Astrocyte (in vitro differentiated cells and primary cell): Measurements from ENCODE around the gene SLC6A20. TPM values are rescaled to one million over a fixed set of nuclear protein-coding genes. Genes with fewer than 3 reads are reported as not detected.

ENCODE experiments used
- DNase-seq: peaks from one replicate; pipeline ENCODE4 v3.0.0-alpha.2; 2010; ENCODE audit warnings: low read depth
- FAIRE-seq: peaks from 2 replicates; lab custom pipeline; 2011; peaks lifted over from hg19 to GRCh38; lab: Jason Lieb, UNC
- H2AFZ ChIP-seq: 2 replicates; pipeline ENCODE4 v1.6.0; 2012; ENCODE audit warnings: low read depth, low read length, inconsistent platforms
- H3K27ac ChIP-seq: 2 replicates; pipeline ENCODE4 v1.5.1; 2011; ENCODE audit warnings: low read depth, low read length, inconsistent platforms
- H3K27me3 ChIP-seq: 2 replicates; pipeline ENCODE4 v1.6.0; 2011; ENCODE audit warnings: low read length, inconsistent platforms; ENCODE audit not compliant: insufficient read depth
- H3K36me3 ChIP-seq: 2 replicates; pipeline ENCODE4 v1.5.1; 2011; ENCODE audit warnings: low read length, inconsistent platforms; ENCODE audit not compliant: insufficient read depth
- H3K4me1 ChIP-seq: 2 replicates; pipeline ENCODE4 v1.5.1; 2011; ENCODE audit warnings: low read length, inconsistent platforms; ENCODE audit not compliant: insufficient read depth
- H3K4me2 ChIP-seq: 2 replicates; pipeline ENCODE4 v1.6.0; 2012; ENCODE audit warnings: low read length, inconsistent platforms
- H3K4me3 ChIP-seq: 2 replicates; pipeline ENCODE4 v1.5.1; 2011; ENCODE audit warnings: low read depth, mild to moderate bottlenecking, low read length, inconsistent platforms; ENCODE audit not compliant: insufficient read depth
- H3K79me2 ChIP-seq: 2 replicates; pipeline ENCODE4 v1.6.0; 2012; ENCODE audit warnings: mild to moderate bottlenecking, low read length, inconsistent platforms; ENCODE audit not compliant: insufficient read depth
- H3K9ac ChIP-seq: 2 replicates; pipeline ENCODE4 v1.6.0; 2012; ENCODE audit warnings: mild to moderate bottlenecking, low read length, inconsistent platforms
- H3K9me3 ChIP-seq: 2 replicates; pipeline ENCODE4 v1.5.1; 2012; ENCODE audit warnings: low read depth, mild to moderate bottlenecking, low read length, inconsistent platforms; ENCODE audit not compliant: insufficient read depth
- H4K20me1 ChIP-seq: 2 replicates; pipeline ENCODE4 v1.6.0; 2012; ENCODE audit warnings: low read length, inconsistent platforms; ENCODE audit not compliant: insufficient read depth
- H3K27ac Mint-ChIP-seq: one replicate; pipeline ENCODE4 v1.8.0; 2021; ENCODE audit warnings: mild to moderate bottlenecking, mixed read lengths; ENCODE audit not compliant: unreplicated experiment
- H3K27me3 Mint-ChIP-seq: one replicate; pipeline ENCODE4 v1.8.0; 2021; ENCODE audit warnings: low read depth, mixed read lengths; ENCODE audit not compliant: unreplicated experiment
- H3K36me3 Mint-ChIP-seq: one replicate; pipeline ENCODE4 v1.8.0; 2021; ENCODE audit warnings: low read depth, mixed read lengths; ENCODE audit not compliant: unreplicated experiment
- H3K4me1 Mint-ChIP-seq: one replicate; pipeline ENCODE4 v1.8.0; 2021; ENCODE audit warnings: low read depth, mixed read lengths; ENCODE audit not compliant: unreplicated experiment
- H3K4me3 Mint-ChIP-seq: one replicate; pipeline ENCODE4 v1.8.0; 2021; ENCODE audit warnings: mild to moderate bottlenecking, moderate library complexity, mixed read lengths; ENCODE audit not compliant: unreplicated experiment
- H3K9me3 Mint-ChIP-seq: one replicate; pipeline ENCODE4 v1.8.0; 2021; ENCODE audit warnings: mild to moderate bottlenecking, mixed read lengths; ENCODE audit not compliant: unreplicated experiment
- CTCF ChIP-seq: IDR thresholded peaks from 2 replicates; pipeline ENCODE4 v1.5.1; 2011; ENCODE audit warnings: low read depth, mild to moderate bottlenecking, inconsistent platforms, low read length, moderate library complexity; ENCODE audit not compliant: insufficient read depth
- EZH2 ChIP-seq: IDR thresholded peaks from 2 replicates; pipeline ENCODE4 v1.6.1; 2012; ENCODE audit warnings: mild to moderate bottlenecking, low read length, inconsistent platforms; ENCODE audit not compliant: insufficient read depth
- total RNA-seq: library from RNA; stranded (reverse); gene quantifications from 2 replicates; pipeline ENCODE4 v1.2.1, GENCODE V29; 2021

Gene SLC6A20
- total RNA-seq, 1 donor from 2014 or later, result not detected

- peaks cover 4% of the 10 kb centered on the region for H3K36me3 Mint-ChIP-seq
- H3K4me3 ChIP-seq, result no peak overlapping the region
- FAIRE-seq (no peak), DNase-seq (no peak)
- H3K79me2 ChIP-seq, result no peaks in the 10 kb centered on the region
- H3K4me1 ChIP-seq, result no peaks in the 10 kb centered on the region
- H3K36me3 ChIP-seq, result no peaks in the 10 kb centered on the region
- no peak overlapping the region for H3K4me3 Mint-ChIP-seq
- no peaks in the 10 kb centered on the region for H3K9me3 ChIP-seq
- no peaks in the 10 kb centered on the region for H4K20me1 ChIP-seq
- H2AFZ ChIP-seq, result no peak overlapping the region
- peaks cover 4% of the 10 kb centered on the region for H3K9me3 Mint-ChIP-seq
- H3K9ac ChIP-seq, result no peak overlapping the region
- H3K4me2 ChIP-seq, result no peak overlapping the region
- no peak overlapping the region for H3K27ac Mint-ChIP-seq
- TF ChIP-seq EZH2 (no peak), CTCF (no peak)
- H3K27me3 Mint-ChIP-seq, result peaks cover 9% of the 10 kb centered on the region
- no peaks in the 10 kb centered on the region for H3K27me3 ChIP-seq
- no peak overlapping the region for H3K27ac ChIP-seq
- H3K4me1 Mint-ChIP-seq, result peaks cover 6% of the 10 kb centered on the region
These were observed 11.6 kb upstream of the SLC6A20 start for GRCh38 chr3:45807681-45808540.

DNA sequence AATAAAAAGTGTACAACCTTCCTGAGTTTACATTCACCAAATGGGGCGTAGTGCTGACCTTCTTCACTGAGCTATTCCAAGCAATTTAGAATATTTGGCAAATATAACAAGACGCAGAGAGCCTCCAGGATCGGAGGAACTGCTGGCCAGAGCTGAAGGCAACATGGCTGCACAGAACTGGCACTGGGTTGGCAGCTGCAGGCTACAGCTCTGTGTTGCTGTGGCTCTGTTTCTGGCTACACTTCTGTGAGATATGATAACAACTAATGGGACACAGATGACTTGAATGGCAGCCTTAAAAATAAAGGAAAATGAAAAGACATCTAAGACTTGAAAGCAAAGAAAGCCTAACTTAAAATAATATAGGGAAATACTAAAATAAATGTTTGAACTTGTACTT is 10.8 kb upstream of the SLC6A20 start:
- H3K36me3 Mint-ChIP-seq, result peaks cover 3% of the 10 kb centered on the region
- H3K4me1 ChIP-seq, result no peaks in the 10 kb centered on the region
- no peaks in the 10 kb centered on the region for H4K20me1 ChIP-seq
- no peaks in the 10 kb centered on the region for H3K9me3 ChIP-seq
- H3K4me2 ChIP-seq, result no peak overlapping the region
- no peaks in the 10 kb centered on the region for H3K79me2 ChIP-seq
- no peak overlapping the region for H3K4me3 ChIP-seq
- no peaks in the 10 kb centered on the region for H3K36me3 ChIP-seq
- no peak overlapping the region for H3K27ac ChIP-seq
- TF ChIP-seq EZH2, result no peak
- no peak for TF ChIP-seq CTCF
- H3K4me3 Mint-ChIP-seq, result no peak overlapping the region
- H3K27ac Mint-ChIP-seq, result no peak overlapping the region
- peaks cover 11% of the 10 kb centered on the region for H3K27me3 Mint-ChIP-seq
- FAIRE-seq (no peak), DNase-seq (no peak)
- no peaks in the 10 kb centered on the region for H3K27me3 ChIP-seq
- H3K9ac ChIP-seq, result no peak overlapping the region
- H2AFZ ChIP-seq, result no peak overlapping the region
- H3K9me3 Mint-ChIP-seq, result peaks cover 4% of the 10 kb centered on the region
- H3K4me1 Mint-ChIP-seq, result peaks cover 6% of the 10 kb centered on the region

- FAIRE-seq, result no peak
- no peaks in the 10 kb centered on the region for H3K27me3 ChIP-seq
- no peak overlapping the region for H3K9ac ChIP-seq
- TF ChIP-seq CTCF, result no peak
- TF ChIP-seq EZH2, result no peak
- H3K9me3 Mint-ChIP-seq, result peaks cover 2% of the 10 kb centered on the region
- H3K27me3 Mint-ChIP-seq, result peaks cover 11% of the 10 kb centered on the region
- H3K4me2 ChIP-seq, result no peak overlapping the region
- H3K36me3 Mint-ChIP-seq, result no peaks in the 10 kb centered on the region
- no peak overlapping the region for H3K4me3 Mint-ChIP-seq
- H3K36me3 ChIP-seq, result no peaks in the 10 kb centered on the region
- no peak overlapping the region for H3K4me3 ChIP-seq
- no peaks in the 10 kb centered on the region for H3K79me2 ChIP-seq
- no peak overlapping the region for H3K27ac Mint-ChIP-seq
- no peak overlapping the region for H3K27ac ChIP-seq
- H4K20me1 ChIP-seq, result no peaks in the 10 kb centered on the region
- no peaks in the 10 kb centered on the region for H3K4me1 ChIP-seq
- no peak overlapping the region for H2AFZ ChIP-seq
- H3K4me1 Mint-ChIP-seq, result peaks cover 6% of the 10 kb centered on the region
- DNase-seq, result no peak
- no peaks in the 10 kb centered on the region for H3K9me3 ChIP-seq
These were observed 9.7 kb upstream of the SLC6A20 start for GRCh38 chr3:45806072-45806471.
